ENCODE data around the gene REC8. TPM values are rescaled to one million over a fixed set of nuclear protein-coding genes. Genes with fewer than 3 reads are reported as not detected.

Gene REC8, protein sequence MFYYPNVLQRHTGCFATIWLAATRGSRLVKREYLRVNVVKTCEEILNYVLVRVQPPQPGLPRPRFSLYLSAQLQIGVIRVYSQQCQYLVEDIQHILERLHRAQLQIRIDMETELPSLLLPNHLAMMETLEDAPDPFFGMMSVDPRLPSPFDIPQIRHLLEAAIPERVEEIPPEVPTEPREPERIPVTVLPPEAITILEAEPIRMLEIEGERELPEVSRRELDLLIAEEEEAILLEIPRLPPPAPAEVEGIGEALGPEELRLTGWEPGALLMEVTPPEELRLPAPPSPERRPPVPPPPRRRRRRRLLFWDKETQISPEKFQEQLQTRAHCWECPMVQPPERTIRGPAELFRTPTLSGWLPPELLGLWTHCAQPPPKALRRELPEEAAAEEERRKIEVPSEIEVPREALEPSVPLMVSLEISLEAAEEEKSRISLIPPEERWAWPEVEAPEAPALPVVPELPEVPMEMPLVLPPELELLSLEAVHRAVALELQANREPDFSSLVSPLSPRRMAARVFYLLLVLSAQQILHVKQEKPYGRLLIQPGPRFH
- 10 to 100 TPM; 52.9 to 92.8 TPM for total RNA-seq

- DNase-seq: peak; percentile 93
- peak; percentile 87 for ATAC-seq
- H3K27ac Mint-ChIP-seq: peak within 1 kb of the TSS; percentile 83
- peak within 1 kb of the TSS; percentile 77 for H3K4me3 Mint-ChIP-seq
- H3K36me3 Mint-ChIP-seq: peaks cover 38% of the 10 kb centered on the region
- H3K9me3 Mint-ChIP-seq (ENCODE audit: low read depth): no peaks in the 10 kb centered on the region
- CTCF ChIA-PET: interaction anchor here (0.6 to 4.3 kb wide), 6 partner anchors 8 to 58 kb away, joined by 3 to 35 read pairs (median 4); partner anchors contain the start of genes DCAF11, EMC9 and IRF9
- peaks cover 45% of the 10 kb centered on the region for H3K4me1 Mint-ChIP-seq
- no peaks in the 10 kb centered on the region for H3K27me3 Mint-ChIP-seq
Measured at GRCh38 chr14:24171422-24172260, at the start of gene REC8. REC8 (plus strand) TSS chr14:24172080; CDS start chr14:24172553, 473 bp downstream.

DNA sequence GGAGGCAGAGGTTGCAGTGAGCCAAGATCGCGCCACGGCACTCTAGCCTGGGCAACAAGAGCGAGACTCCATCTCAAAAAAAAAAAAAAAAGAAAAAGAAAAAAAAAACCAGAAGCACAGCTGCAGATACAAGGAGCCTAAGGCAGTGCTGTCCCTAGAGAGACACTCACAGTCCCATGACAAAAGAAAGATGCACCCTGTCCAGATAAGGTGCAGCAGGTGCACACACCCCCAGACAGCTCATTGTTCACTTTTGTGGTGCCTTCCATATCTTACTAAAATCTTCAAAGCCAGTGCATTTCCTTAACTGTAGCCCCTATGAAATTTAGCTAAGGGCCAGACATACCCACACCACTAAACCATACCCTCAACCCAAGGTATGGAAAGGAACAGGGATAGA lies 49.5 kb upstream of the REC8 start:
- H3K27me3 Mint-ChIP-seq: no peaks in the 10 kb centered on the region
- ATAC-seq: no peak
- H3K9me3 Mint-ChIP-seq (ENCODE audit: low read depth): no peaks in the 10 kb centered on the region
- CTCF ChIA-PET: interaction anchor here (1.2 kb wide), 1 partner anchor 14 kb away, joined by 5 read pairs; no protein-coding TSS in a partner anchor
- no peak for DNase-seq
- H3K4me3 Mint-ChIP-seq: no peak overlapping the region
- H3K36me3 Mint-ChIP-seq: peaks cover 41% of the 10 kb centered on the region
- H3K4me1 Mint-ChIP-seq: peaks cover 5% of the 10 kb centered on the region
- H3K27ac Mint-ChIP-seq: no peak overlapping the region

DNA sequence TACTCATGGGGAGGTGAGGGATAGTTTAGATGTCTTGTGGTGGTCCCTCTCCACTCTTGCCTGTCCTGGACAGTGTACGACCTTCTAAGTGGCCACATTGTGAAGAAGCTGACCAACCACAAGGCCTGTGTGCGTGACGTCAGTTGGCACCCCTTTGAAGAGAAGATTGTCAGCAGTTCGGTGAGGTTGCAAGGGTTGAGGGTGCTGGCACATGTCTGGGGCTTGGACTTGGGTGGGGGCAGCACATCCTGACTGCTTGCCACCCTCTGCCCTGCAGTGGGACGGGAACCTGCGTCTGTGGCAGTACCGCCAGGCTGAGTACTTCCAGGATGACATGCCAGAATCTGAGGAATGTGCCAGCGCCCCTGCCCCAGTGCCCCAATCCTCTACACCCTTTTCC lies 49.0 kb upstream of the REC8 start:
- Mint-ChIP-seq H3K27me3 (no peaks in the 10 kb centered on the region), H3K4me3 (no peak overlapping the region), H3K36me3 (peaks cover 37% of the 10 kb centered on the region), H3K27ac (no peak overlapping the region), H3K4me1 (peaks cover 3% of the 10 kb centered on the region), H3K9me3 (ENCODE audit: low read depth) (no peaks in the 10 kb centered on the region)
- DNase-seq (no peak), ATAC-seq (no peak)
- CTCF ChIA-PET: interaction anchor here (1.2 kb wide), 1 partner anchor 14 kb away, joined by 5 read pairs; no protein-coding TSS in a partner anchor

DNA sequence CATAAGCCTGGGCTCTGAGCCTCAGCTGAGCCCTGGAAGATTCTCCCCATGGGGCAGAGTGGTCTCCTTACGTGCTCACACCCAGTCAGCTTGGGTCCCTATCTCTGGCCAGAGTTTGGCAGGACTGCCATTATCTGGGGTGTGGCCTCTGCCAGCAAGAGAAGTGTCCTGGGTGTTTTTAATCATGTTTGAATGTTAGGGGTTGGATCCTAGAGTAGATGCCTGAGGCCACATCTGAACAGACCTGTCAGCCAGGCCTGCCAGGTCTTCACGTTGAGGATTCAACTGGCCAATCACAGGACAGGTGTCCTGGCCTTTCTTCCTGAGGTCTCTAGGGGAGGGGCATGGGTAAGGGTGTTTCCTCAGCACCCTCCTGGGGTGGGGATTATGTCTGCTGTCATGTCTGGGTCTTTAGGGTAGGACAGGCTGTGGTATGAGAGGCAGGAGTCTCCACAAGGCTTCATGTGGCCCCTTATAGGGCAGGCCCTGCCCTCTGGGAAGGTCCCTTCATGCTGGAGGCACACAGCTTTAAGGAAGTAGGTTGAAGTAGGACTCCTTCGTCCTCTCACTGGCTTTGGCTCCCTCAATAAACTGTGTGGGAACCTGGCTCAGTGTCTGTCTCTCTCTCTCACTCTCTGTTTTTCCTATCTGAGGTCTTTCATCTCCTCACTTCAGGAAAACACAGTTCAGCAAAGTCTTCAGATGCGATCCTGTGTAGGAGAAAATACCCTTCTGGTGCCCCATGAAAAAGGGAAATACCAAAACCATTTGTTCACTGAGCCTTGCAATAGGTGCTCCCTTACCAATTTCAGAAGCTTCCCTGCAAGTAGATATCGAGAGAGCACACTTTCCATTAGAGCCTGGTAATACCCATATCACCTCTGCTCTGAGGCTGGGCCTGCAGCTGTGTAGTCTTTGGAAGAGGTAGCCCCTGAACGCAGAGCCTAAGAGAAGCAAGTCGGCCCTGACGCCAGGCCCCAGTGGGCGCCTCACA lies 48.2 kb upstream of the REC8 start:
- H3K27ac Mint-ChIP-seq: no peak overlapping the region
- peaks cover 30% of the 10 kb centered on the region for H3K36me3 Mint-ChIP-seq
- ATAC-seq (no peak), DNase-seq (no peak)
- CTCF ChIA-PET: interaction anchor here (1.2 to 1.3 kb wide), 2 partner anchors 8 to 15 kb away, joined by 5 to 8 read pairs; partner anchors contain the start of genes DCAF11 and NRL
- no peaks in the 10 kb centered on the region for H3K27me3 Mint-ChIP-seq
- no peaks in the 10 kb centered on the region for H3K4me1 Mint-ChIP-seq
- no peak overlapping the region for H3K4me3 Mint-ChIP-seq
- H3K9me3 Mint-ChIP-seq (ENCODE audit: low read depth): no peaks in the 10 kb centered on the region

- Mint-ChIP-seq H3K4me1 (peaks cover 5% of the 10 kb centered on the region), H3K36me3 (peaks cover 10% of the 10 kb centered on the region), H3K27ac (no peak overlapping the region), H3K4me3 (no peak overlapping the region), H3K9me3 (ENCODE audit: low read depth) (no peaks in the 10 kb centered on the region), H3K27me3 (no peaks in the 10 kb centered on the region)
- CTCF ChIA-PET: interaction anchor here (0.6 to 2.7 kb wide), 6 partner anchors 9 to 142 kb away, joined by 3 to 7 read pairs (median 4); partner anchors contain the start of genes IRF9, NRL and PSME1
- no peak for ATAC-seq
- no peak for DNase-seq
Measured at GRCh38 chr14:24126939-24127338, 44.9 kb upstream of the REC8 start.

DNA sequence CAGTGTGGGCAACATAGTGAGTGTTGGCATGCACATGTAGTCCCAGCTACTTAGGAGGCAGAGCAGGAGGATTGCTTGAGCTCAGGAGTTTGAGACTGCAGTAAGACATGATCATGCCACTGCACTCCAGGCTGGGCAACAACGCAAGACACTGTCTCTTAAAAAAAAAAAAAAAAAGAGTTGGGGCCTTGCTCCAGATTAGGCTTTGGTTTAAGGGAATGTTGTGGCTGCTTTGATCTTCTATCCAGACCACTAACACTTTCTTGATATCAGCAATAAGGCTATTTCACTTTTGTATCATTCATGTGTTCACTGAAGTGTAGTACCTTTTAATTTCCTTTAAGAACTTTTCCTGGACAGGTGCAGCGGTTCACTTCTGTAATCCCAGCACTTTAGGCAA lies 44.2 kb upstream of the REC8 start:
- no peak for ATAC-seq
- Mint-ChIP-seq H3K27me3 (no peaks in the 10 kb centered on the region), H3K4me3 (no peak overlapping the region), H3K36me3 (peaks cover 7% of the 10 kb centered on the region), H3K4me1 (peaks cover 12% of the 10 kb centered on the region), H3K9me3 (ENCODE audit: low read depth) (no peaks in the 10 kb centered on the region), H3K27ac (no peak overlapping the region)
- CTCF ChIA-PET: interaction anchor here (1.1 to 2.1 kb wide), 3 partner anchors 8 to 19 kb away, joined by 3 to 6 read pairs (median 3); partner anchors contain the start of gene PSME1
- no peak for DNase-seq

GRCh38 chr14:24129410-24129998 lies 42.4 kb upstream of the REC8 start:
- H3K9me3 Mint-ChIP-seq (ENCODE audit: low read depth): no peaks in the 10 kb centered on the region
- H3K4me3 Mint-ChIP-seq: no peak overlapping the region
- ATAC-seq: no peak
- no peak for DNase-seq
- no peaks in the 10 kb centered on the region for H3K27me3 Mint-ChIP-seq
- H3K27ac Mint-ChIP-seq: no peak overlapping the region
- peaks cover 16% of the 10 kb centered on the region for H3K4me1 Mint-ChIP-seq
- peaks cover 1% of the 10 kb centered on the region for H3K36me3 Mint-ChIP-seq
- CTCF ChIA-PET: interaction anchor here (1.0 to 1.4 kb wide), 4 partner anchors 12 to 32 kb away, joined by 3 to 6 read pairs (median 4); partner anchors contain the start of genes DCAF11, IRF9 and NRL

- DNase-seq (no peak), ATAC-seq (no peak)
- peaks cover 20% of the 10 kb centered on the region for H3K4me1 Mint-ChIP-seq
- H3K36me3 Mint-ChIP-seq: peaks cover 1% of the 10 kb centered on the region
- CTCF ChIA-PET: interaction anchor here (1.1 kb wide), 1 partner anchor 12 kb away, joined by 3 read pairs; no protein-coding TSS in a partner anchor
- H3K27me3 Mint-ChIP-seq: no peaks in the 10 kb centered on the region
- no peaks in the 10 kb centered on the region for H3K9me3 Mint-ChIP-seq (ENCODE audit: low read depth)
- no peak within 1 kb of the TSS for H3K27ac Mint-ChIP-seq
- no peak within 1 kb of the TSS for H3K4me3 Mint-ChIP-seq
Measured at GRCh38 chr14:24130380-24130716, 41.5 kb upstream of the REC8 start, which contains the start of gene FITM1. FITM1 (plus strand) TSS chr14:24130659; CDS start chr14:24131564, 905 bp downstream.

- H3K4me1 Mint-ChIP-seq: peaks cover 22% of the 10 kb centered on the region
- no peaks in the 10 kb centered on the region for H3K27me3 Mint-ChIP-seq
- peaks cover 1% of the 10 kb centered on the region for H3K36me3 Mint-ChIP-seq
- ATAC-seq (no peak), DNase-seq (no peak)
- H3K27ac Mint-ChIP-seq: no peak overlapping the region
- CTCF ChIA-PET: interaction anchor here (1.1 kb wide), 1 partner anchor 13 kb away, joined by 3 read pairs; no protein-coding TSS in a partner anchor
- no peaks in the 10 kb centered on the region for H3K9me3 Mint-ChIP-seq (ENCODE audit: low read depth)
- H3K4me3 Mint-ChIP-seq: no peak overlapping the region
Measured at GRCh38 chr14:24130717-24131548, 40.9 kb upstream of the REC8 start.

- no peak overlapping the region for H3K4me3 Mint-ChIP-seq
- H3K27me3 Mint-ChIP-seq: no peaks in the 10 kb centered on the region
- no peaks in the 10 kb centered on the region for H3K9me3 Mint-ChIP-seq (ENCODE audit: low read depth)
- peaks cover 22% of the 10 kb centered on the region for H3K4me1 Mint-ChIP-seq
- H3K27ac Mint-ChIP-seq: no peak overlapping the region
- ATAC-seq (no peak), DNase-seq (no peak)
- peaks cover 3% of the 10 kb centered on the region for H3K36me3 Mint-ChIP-seq
- CTCF ChIA-PET: interaction anchor here (1.1 kb wide), 1 partner anchor 14 kb away, joined by 3 read pairs; no protein-coding TSS in a partner anchor
Measured at GRCh38 chr14:24131549-24131966, 40.3 kb upstream of the REC8 start.

- CTCF ChIA-PET: interaction anchor here (1.0 kb wide), 1 partner anchor 12 kb away, joined by 3 read pairs; no protein-coding TSS in a partner anchor
- ATAC-seq: no peak
- no peaks in the 10 kb centered on the region for H3K27me3 Mint-ChIP-seq
- DNase-seq: no peak
- H3K4me1 Mint-ChIP-seq: peaks cover 28% of the 10 kb centered on the region
- H3K27ac Mint-ChIP-seq: peak overlapping the region; percentile 17
- H3K36me3 Mint-ChIP-seq: peaks cover 9% of the 10 kb centered on the region
- no peak overlapping the region for H3K4me3 Mint-ChIP-seq
- H3K9me3 Mint-ChIP-seq (ENCODE audit: low read depth): no peaks in the 10 kb centered on the region
Measured at GRCh38 chr14:24132061-24132685, 39.7 kb upstream of the REC8 start.
